WERI-Rb-1 (cell line): ENCODE data around the gene TGFBR3.
"Not testable (repeated sequence)": the region's sequence is repeated elsewhere in the genome, so short reads cannot be mapped to it uniquely, and the experiment has no call there.

Experiments used
- DNase-seq: peaks from one replicate; pipeline ENCODE4 v3.0.0-alpha.2; 2020
- H3K27ac ChIP-seq: fragments of 250-450 bp; sonication (Bioruptor Pico); 2 replicates; pipeline ENCODE4 v1.5.1; 2020; ENCODE audit warnings: mild to moderate bottlenecking, moderate library complexity
- H3K27me3 ChIP-seq: fragments of 250-450 bp; sonication (Bioruptor Pico); 2 replicates; pipeline ENCODE4 v1.5.1; 2021; ENCODE audit warnings: mild to moderate bottlenecking, low read depth, moderate library complexity; ENCODE audit not compliant: insufficient read depth, severe bottlenecking
- H3K36me3 ChIP-seq: fragments of 250-450 bp; sonication (Bioruptor Pico); 2 replicates; pipeline ENCODE4 v1.5.1; 2020; ENCODE audit warnings: mild to moderate bottlenecking, moderate library complexity
- H3K4me3 ChIP-seq: 2 replicates; pipeline ENCODE4 v1.5.1; 2011; ENCODE audit warnings: low read depth, mild to moderate bottlenecking, control low read depth, low read length
- H3K9me3 ChIP-seq: fragments of 250-450 bp; sonication (Bioruptor Pico); 2 replicates; pipeline ENCODE4 v1.5.1; 2021; ENCODE audit warnings: mild to moderate bottlenecking, moderate library complexity; ENCODE audit not compliant: severe bottlenecking
- TF ChIP-seq, protein P1 (sequence below): IDR thresholded peaks from 2 replicates; pipeline ENCODE4 v1.5.1; 2011; ENCODE audit warnings: low read depth, mild to moderate bottlenecking, control low read depth, inconsistent platforms, low read length

TGFBR3 gene

DNA sequence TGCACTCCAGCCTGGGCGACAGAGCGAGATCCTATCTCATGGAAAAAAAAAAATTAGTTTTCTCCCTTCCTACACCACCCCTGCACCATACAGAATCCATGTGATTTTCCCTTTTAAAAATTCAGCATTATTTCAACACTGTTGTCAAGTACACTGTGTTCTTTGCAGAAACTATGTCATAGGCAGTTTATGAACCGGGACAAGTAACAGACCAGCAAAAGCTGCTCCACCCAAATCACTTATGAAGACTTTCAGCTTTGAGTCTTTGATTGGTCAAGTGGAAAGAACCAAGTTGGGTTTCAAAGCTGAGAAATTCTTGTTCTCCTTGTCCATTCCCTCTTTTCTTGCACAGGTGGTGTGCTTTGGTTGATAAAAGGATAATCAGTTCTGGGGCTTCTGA lies 212.3 kb downstream of the TGFBR3 start:
- no peaks in the 10 kb centered on the region for H3K9me3 ChIP-seq
- no peaks in the 10 kb centered on the region for H3K27me3 ChIP-seq
- no peaks in the 10 kb centered on the region for H3K36me3 ChIP-seq
- H3K27ac ChIP-seq: no peak overlapping the region
- TF ChIP-seq, protein P1, sequence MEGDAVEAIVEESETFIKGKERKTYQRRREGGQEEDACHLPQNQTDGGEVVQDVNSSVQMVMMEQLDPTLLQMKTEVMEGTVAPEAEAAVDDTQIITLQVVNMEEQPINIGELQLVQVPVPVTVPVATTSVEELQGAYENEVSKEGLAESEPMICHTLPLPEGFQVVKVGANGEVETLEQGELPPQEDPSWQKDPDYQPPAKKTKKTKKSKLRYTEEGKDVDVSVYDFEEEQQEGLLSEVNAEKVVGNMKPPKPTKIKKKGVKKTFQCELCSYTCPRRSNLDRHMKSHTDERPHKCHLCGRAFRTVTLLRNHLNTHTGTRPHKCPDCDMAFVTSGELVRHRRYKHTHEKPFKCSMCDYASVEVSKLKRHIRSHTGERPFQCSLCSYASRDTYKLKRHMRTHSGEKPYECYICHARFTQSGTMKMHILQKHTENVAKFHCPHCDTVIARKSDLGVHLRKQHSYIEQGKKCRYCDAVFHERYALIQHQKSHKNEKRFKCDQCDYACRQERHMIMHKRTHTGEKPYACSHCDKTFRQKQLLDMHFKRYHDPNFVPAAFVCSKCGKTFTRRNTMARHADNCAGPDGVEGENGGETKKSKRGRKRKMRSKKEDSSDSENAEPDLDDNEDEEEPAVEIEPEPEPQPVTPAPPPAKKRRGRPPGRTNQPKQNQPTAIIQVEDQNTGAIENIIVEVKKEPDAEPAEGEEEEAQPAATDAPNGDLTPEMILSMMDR: no peak
- H3K4me3 ChIP-seq: no peak overlapping the region
- no peak for DNase-seq

DNA sequence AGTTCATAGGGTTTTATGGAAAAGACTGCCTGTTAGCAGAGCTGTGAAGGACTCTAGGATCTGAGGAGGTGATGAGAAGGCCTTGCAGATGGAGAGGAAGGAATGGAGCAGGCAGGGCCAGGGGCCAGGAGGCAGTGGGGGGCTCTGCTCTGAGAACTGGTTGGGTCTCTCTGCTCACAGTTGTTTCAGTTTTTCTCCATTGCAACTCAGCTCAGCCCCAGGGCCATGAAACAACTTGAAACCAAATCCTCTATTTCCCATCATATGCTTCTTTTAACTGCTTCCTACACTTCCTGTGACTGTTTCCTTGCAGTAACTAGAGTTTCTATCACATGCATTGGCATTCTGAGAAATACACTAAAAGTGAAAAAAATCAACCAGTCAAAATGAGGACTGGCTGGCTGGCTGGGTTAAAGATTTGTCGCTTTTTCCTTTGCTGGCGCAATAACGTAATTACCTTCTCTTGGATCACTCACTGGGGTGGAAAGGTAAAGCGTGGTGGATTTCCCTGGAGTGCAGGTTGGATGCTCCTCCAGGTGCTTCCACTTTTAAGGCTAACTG lies 213.3 kb downstream of the TGFBR3 start:
- Histone ChIP-seq H3K27me3 (no peaks in the 10 kb centered on the region), H3K4me3 (no peak overlapping the region)
- DNase-seq: no peak

DNA sequence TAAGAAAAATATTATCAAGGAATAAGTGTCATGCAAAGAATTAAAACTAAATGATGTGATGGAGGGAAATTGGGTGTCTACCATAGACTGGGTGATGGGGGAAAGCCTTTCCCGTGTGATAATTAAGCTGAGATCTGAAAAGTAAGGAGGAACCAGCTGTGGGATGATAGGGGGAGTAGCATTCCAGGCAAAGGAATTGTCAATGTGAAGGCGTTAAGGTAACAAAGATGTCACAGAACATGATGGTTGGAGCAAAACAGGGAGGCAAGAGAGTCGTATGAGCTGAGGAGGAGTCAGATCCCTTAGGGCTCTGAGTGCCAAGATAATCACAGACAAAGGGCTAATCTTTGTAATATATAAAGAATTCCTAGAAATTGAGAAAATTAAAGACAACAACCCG lies 215.2 kb downstream of the TGFBR3 start:
- Histone ChIP-seq H3K9me3 (no peaks in the 10 kb centered on the region), H3K27ac (no peak overlapping the region), H3K36me3 (no peaks in the 10 kb centered on the region), H3K27me3 (no peaks in the 10 kb centered on the region), H3K4me3 (no peak overlapping the region)
- TF ChIP-seq, protein P1: no peak
- no peak for DNase-seq

More for the DNA sequence above, 213.3 kb downstream of the TGFBR3 start:
- Histone ChIP-seq H3K36me3 (no peaks in the 10 kb centered on the region), H3K27ac (no peak overlapping the region), H3K9me3 (no peaks in the 10 kb centered on the region)
- TF ChIP-seq, protein P1: no peak

DNA sequence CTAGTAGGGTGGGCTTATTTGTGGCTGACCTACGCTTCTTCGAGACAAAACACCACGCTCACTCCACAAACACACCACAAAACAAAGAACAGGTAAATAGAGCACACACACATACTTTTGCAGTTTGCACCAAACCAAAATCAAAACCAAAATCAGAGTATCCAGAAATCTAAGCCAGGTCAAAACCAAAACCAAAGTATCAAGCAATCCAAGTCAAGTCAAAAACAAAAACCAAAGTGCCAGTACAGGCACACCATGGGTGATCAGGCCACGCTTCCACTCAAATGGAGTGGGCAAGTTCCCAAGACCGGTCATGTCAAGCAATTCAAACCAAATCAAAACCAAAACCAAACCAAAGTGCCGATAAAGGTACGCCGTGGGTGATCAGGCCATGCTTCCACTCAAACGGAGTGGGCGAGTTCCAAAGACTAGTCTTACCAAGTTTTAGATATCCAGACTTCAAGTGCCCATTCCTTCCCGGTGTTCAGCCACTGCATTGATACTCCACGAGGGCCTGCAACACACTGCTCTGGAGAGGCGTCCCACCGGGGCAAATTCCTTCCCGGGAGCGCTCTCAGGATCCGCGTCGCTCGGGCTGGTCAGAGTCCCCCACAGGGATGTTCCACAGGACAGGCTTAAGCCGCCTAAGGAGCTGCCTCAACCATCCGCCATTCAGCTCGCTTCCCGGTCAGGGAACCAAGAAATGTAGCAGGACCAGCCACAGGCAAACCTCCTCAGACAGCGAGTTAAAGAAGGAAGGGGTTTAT lies 216.2 kb downstream of the TGFBR3 start:
- DNase-seq: no peak
- H3K9me3 ChIP-seq: no peaks in the 10 kb centered on the region

DNA sequence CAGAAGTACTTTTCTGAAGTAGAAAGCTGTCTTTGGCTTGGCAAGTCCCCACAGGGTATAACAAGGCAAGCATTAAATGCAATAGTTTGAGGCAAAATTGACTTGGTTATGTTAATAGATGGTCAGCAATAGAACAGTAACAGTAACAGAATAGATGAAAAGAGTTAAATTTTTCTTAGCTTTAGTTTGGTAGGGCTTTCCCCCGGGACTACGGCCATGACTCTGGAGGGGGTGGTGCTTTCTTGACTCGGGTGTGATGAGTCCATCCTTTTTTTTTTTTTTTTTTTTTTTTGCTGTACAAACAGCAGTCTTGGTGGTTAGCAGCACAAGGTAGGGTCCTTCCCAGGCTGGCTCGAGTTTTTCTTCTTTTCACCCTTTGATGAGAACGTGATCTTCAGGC lies 219.3 kb downstream of the TGFBR3 start:
- H3K4me3 ChIP-seq, H3K27me3 ChIP-seq, H3K9me3 ChIP-seq, H3K27ac ChIP-seq, H3K36me3 ChIP-seq, DNase-seq: not testable (repeated sequence)

More for the DNA sequence above, 216.2 kb downstream of the TGFBR3 start:
- Histone ChIP-seq H3K4me3 (no peak overlapping the region), H3K27me3 (no peaks in the 10 kb centered on the region), H3K27ac (no peak overlapping the region), H3K36me3 (no peaks in the 10 kb centered on the region)
- TF ChIP-seq, protein P1: no peak

DNA sequence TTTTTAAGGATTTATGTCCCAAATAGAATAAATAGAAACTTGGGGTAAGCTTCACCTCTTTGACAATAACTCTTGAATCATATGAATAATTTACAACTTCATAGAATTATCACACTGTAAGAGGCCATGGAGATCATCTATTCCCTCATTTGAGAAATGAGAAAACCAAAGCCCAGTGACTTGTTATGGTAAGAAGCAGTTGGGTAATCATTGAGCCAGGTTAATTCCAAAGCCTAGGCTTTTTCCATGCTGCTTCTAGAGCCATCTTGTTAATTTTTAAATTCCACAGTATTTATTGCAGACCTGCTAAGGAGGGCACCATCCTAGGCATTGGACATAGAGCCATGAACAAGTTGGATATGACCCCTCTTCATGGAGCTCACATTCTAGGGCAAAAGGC lies 224.8 kb downstream of the TGFBR3 start:
- Histone ChIP-seq H3K27ac (no peak overlapping the region), H3K4me3 (no peak overlapping the region), H3K27me3 (no peaks in the 10 kb centered on the region), H3K36me3 (no peaks in the 10 kb centered on the region), H3K9me3 (no peaks in the 10 kb centered on the region)
- no peak for DNase-seq
- TF ChIP-seq, protein P1: no peak
